B cell (primary cell): Measurements from ENCODE around the gene SORL1. TPM values are rescaled to one million over a fixed set of nuclear protein-coding genes. Genes with fewer than 3 reads are reported as not detected.

ENCODE experiments used
- ATAC-seq: fragments of 200-7000 bp; cut with Tn5 transposase; one replicate; pipeline ENCODE4 v1.10.0; 2021; ENCODE audit warnings: low read depth, mild to moderate bottlenecking, moderate number of reproducible peaks, moderate library complexity
- CTCF ChIA-PET: fragments of 350-600 bp; sonication (Branson Sonifier 250); formaldehyde crosslinking; loops from one replicate; lab custom pipeline; 2021; ENCODE audit warnings: antibody characterized with exemption, inconsistent platforms; lab: Charles Lee
- POLR2A ChIA-PET: fragments of 350-600 bp; sonication (Branson Sonifier 250); formaldehyde crosslinking; loops from one replicate; lab custom pipeline; 2021; ENCODE audit warnings: antibody characterized with exemption; lab: Charles Lee
- DNase-seq: peaks from one replicate; pipeline ENCODE4 v3.0.0; 2013
- H2AFZ ChIP-seq: 2 replicates; pipeline ENCODE4 v1.6.1; 2012; ENCODE audit warnings: mild to moderate bottlenecking, low read depth, low read length; ENCODE audit not compliant: insufficient read depth, poor library complexity, severe bottlenecking
- H3K27ac ChIP-seq, 2 donors: 1 replicate in 1 of 2; 2 replicates in 1 of 2; pipeline ENCODE4 v1.5.1; 2012 to 2013; ENCODE audit warnings: low read length in 2 of 2, mild to moderate bottlenecking in 2 of 2, moderate library complexity in 1 of 2
- H3K27me3 ChIP-seq, 4 experiments: fragments of 200-600 bp in 1 of 4; sonication (generic) in 1 of 4; replicated peaks in 1 of 4; 1 replicate in 2 of 4; 2 replicates in 2 of 4; pipeline versions ENCODE4 v1.6.1 to v1.7.0; 2013 to 2016; ENCODE audit warnings: low read length in 3 of 4, mild to moderate bottlenecking in 2 of 4, mixed read lengths in 1 of 4, moderate library complexity in 1 of 4; ENCODE audit not compliant: insufficient read depth in 4 of 4, control insufficient read depth in 3 of 4; ENCODE audit errors: control extremely low read depth in 1 of 4
- H3K36me3 ChIP-seq, 2 experiments: replicated peaks in 1 of 2; 1 replicate in 1 of 2; 2 replicates in 1 of 2; pipeline versions ENCODE4 v1.6.1 to v1.7.1; 2013; ENCODE audit warnings: low read length in 1 of 2; ENCODE audit not compliant: insufficient read depth in 2 of 2, control insufficient read depth in 1 of 2; ENCODE audit errors: control extremely low read depth in 1 of 2, extremely low read depth in 1 of 2
- H3K4me1 ChIP-seq, 2 donors: fragments of 200-600 bp in 1 of 2; sonication (generic) in 1 of 2; 1 replicate in 1 of 2; 2 replicates in 1 of 2; pipeline versions ENCODE4 v1.5.1 to v1.6.1; 2013 to 2017; ENCODE audit warnings: low read length in 2 of 2; ENCODE audit not compliant: control insufficient read depth in 2 of 2, insufficient read depth in 2 of 2
- H3K4me2 ChIP-seq: replicated peaks from 2 replicates; pipeline ENCODE3; 2012; ENCODE audit warnings: mild to moderate bottlenecking, low read depth, low read length; ENCODE audit not compliant: poor library complexity, severe bottlenecking
- H3K4me3 ChIP-seq, 5 experiments: fragments of 200-600 bp in 1 of 5; sonication (generic) in 1 of 5; 1 replicate in 3 of 5; 2 replicates in 2 of 5; pipeline versions ENCODE4 v1.5.1 to v1.7.0; 2011 to 2016; ENCODE audit warnings: low read length in 4 of 5, mild to moderate bottlenecking in 4 of 5, low read depth in 2 of 5, control low read depth in 1 of 5, moderate library complexity in 1 of 5; ENCODE audit not compliant: insufficient read depth in 1 of 5; ENCODE audit errors: control extremely low read depth in 1 of 5, extremely low read depth in 1 of 5
- H3K79me2 ChIP-seq: fragments of 200-600 bp; sonication (generic); one replicate; pipeline ENCODE4 v1.6.0; 2016; ENCODE audit warnings: low read length; ENCODE audit not compliant: control insufficient read depth, insufficient read depth
- H3K9ac ChIP-seq: fragments of 200-600 bp; sonication (generic); 2 replicates; pipeline ENCODE4 v1.6.1; 2017; ENCODE audit warnings: mild to moderate bottlenecking, low read length, moderate library complexity
- H3K9me3 ChIP-seq, 3 donors: one replicate each; pipeline versions ENCODE4 v1.6.1 to v1.7.1; 2013; ENCODE audit warnings: low read length in 2 of 3; ENCODE audit not compliant: control insufficient read depth in 2 of 3, insufficient read depth in 1 of 3; ENCODE audit errors: control extremely low read depth in 1 of 3
- H4K20me1 ChIP-seq: 2 replicates; pipeline ENCODE4 v1.6.0; 2012; ENCODE audit warnings: mild to moderate bottlenecking, low read length; ENCODE audit not compliant: insufficient read depth, control insufficient read depth, poor library complexity, severe bottlenecking
- H3K27ac Mint-ChIP-seq: one replicate; pipeline ENCODE4 v1.8.0; 2021; ENCODE audit warnings: mixed read lengths
- H3K27me3 Mint-ChIP-seq: one replicate; pipeline ENCODE4 v1.8.0; 2021; ENCODE audit warnings: mixed read lengths
- H3K4me1 Mint-ChIP-seq: one replicate; pipeline ENCODE4 v1.8.0; 2021; ENCODE audit warnings: mixed read lengths
- H3K4me3 Mint-ChIP-seq: one replicate; pipeline ENCODE4 v1.8.0; 2021; ENCODE audit warnings: mixed read lengths
- H3K9me3 Mint-ChIP-seq: one replicate; pipeline ENCODE4 v1.8.0; 2022; ENCODE audit warnings: mixed read lengths; ENCODE audit not compliant: insufficient read depth
- CTCF ChIP-seq: fragments of 200-600 bp; IDR thresholded peaks from one replicate; pipeline ENCODE4 v1.8.0; 2022; ENCODE audit warnings: antibody characterized with exemption, mild to moderate bottlenecking
- EZH2 ChIP-seq: IDR thresholded peaks from 2 replicates; pipeline ENCODE4 v1.6.1; 2012; ENCODE audit warnings: borderline replicate concordance, low read depth, mild to moderate bottlenecking, moderate library complexity, low read length; ENCODE audit not compliant: insufficient read depth, poor library complexity, severe bottlenecking
- WGBS: methylation state at CpG from one replicate; pipeline ENCODE4 v1.1.5; 2013; ENCODE audit warnings: missing lambda C conversion rate; ENCODE audit not compliant: insufficient coverage; 5-methylcytosine and 5-hydroxymethylcytosine counted together
- intact Hi-C: fragments of 100-400 bp; cut with micrococcal nuclease; formaldehyde crosslinking; loops from one replicate; pipeline ENCODE4 v1.10.0; 2022
- polyA plus RNA-seq: library from polyadenylated mRNA; depleted of rRNA; stranded (reverse); fragments of >200 nt; gene quantifications from 2 replicates; pipeline ENCODE4 v1.2.3, GENCODE V29; 2012
- total RNA-seq, 2 donors: library from RNA; stranded (reverse); fragments of 120-200 nt in 1 of 2; gene quantifications; 1 replicate in 1 of 2; 2 replicates in 1 of 2; pipeline versions ENCODE4 v1.2.3 to v1.2.4, GENCODE V29; 2013 to 2022

The SORL1 gene
- total and polyA plus RNA-seq, 2 donors (not counting 1 experiment from before 2014, with no cell fraction given) = 13.0 to 396 TPM

- Histone ChIP-seq H3K9ac (no peak overlapping the region), H3K4me1 (no peaks in the 10 kb centered on the region), H3K27me3 (no peaks in the 10 kb centered on the region), H3K27ac (no peak overlapping the region), H3K9me3 (no peaks in the 10 kb centered on the region), H3K79me2 (no peaks in the 10 kb centered on the region), H4K20me1 (peaks cover 6% of the 10 kb centered on the region), H3K4me2 (no peak overlapping the region), H2AFZ (no peak overlapping the region), H3K4me3 (no peak overlapping the region), H3K36me3 (peaks cover 0 to 50% of the 10 kb centered on the region in 2 experiments)
- no peaks in the 10 kb centered on the region for H3K9me3 Mint-ChIP-seq
- no peak overlapping the region for H3K27ac Mint-ChIP-seq
- H3K27me3 Mint-ChIP-seq = no peaks in the 10 kb centered on the region
- POLR2A ChIA-PET = no interaction called here
- intact Hi-C loops = no loop called here
- CTCF ChIA-PET = interaction anchor here (1.1 kb wide), 1 partner anchor 242 kb away, joined by 4 read pairs; no protein-coding TSS in a partner anchor
- ATAC-seq = no peak
- no peaks in the 10 kb centered on the region for H3K4me1 Mint-ChIP-seq
- WGBS = 85% methylated on average over 5 of the region's 5 CpGs
- H3K4me3 Mint-ChIP-seq = no peak overlapping the region
- no peak for DNase-seq
- TF ChIP-seq EZH2 = no peak
- TF ChIP-seq CTCF = no peak
These were observed 109.1 kb downstream of the SORL1 start for GRCh38 chr11:121561240-121561639.

- Histone ChIP-seq H2AFZ (no peak overlapping the region), H3K9ac (no peak overlapping the region), H3K27ac (no peak overlapping the region), H3K4me2 (no peak overlapping the region), H3K4me3 (no peak overlapping the region), H3K36me3 (peaks cover 3 to 51% of the 10 kb centered on the region in 2 experiments), H3K4me1 (peaks cover 0 to 4% of the 10 kb centered on the region in 2 donors), H4K20me1 (peaks cover 11% of the 10 kb centered on the region), H3K79me2 (no peaks in the 10 kb centered on the region), H3K9me3 (no peaks in the 10 kb centered on the region), H3K27me3 (no peaks in the 10 kb centered on the region)
- TF ChIP-seq EZH2 (no peak), CTCF (no peak)
- DNase-seq (no peak), ATAC-seq (no peak)
- ChIA-PET POLR2A (no interaction called here), CTCF (no interaction called here)
- H3K27me3 Mint-ChIP-seq = no peaks in the 10 kb centered on the region
- H3K9me3 Mint-ChIP-seq = no peaks in the 10 kb centered on the region
- intact Hi-C loops = no loop called here
- H3K27ac Mint-ChIP-seq = no peak overlapping the region
- no peak overlapping the region for H3K4me3 Mint-ChIP-seq
- peaks cover under 1% of the 10 kb centered on the region for H3K4me1 Mint-ChIP-seq
- 100% methylated on average over 4 of the region's 5 CpGs for WGBS
These were observed 109.6 kb downstream of the SORL1 start for GRCh38 chr11:121561716-121562115.
